ENCODE results near the gene ZW10. TPM values are rescaled to one million over a fixed set of nuclear protein-coding genes. Genes with fewer than 3 reads are reported as not detected.
"Not testable (repeated sequence)": the region's sequence is repeated elsewhere in the genome, so short reads cannot be mapped to it uniquely, and the experiment has no call there.

Gene ZW10
- total RNA-seq, 1 experiment from 2014 or later = 18.9 TPM

DNA sequence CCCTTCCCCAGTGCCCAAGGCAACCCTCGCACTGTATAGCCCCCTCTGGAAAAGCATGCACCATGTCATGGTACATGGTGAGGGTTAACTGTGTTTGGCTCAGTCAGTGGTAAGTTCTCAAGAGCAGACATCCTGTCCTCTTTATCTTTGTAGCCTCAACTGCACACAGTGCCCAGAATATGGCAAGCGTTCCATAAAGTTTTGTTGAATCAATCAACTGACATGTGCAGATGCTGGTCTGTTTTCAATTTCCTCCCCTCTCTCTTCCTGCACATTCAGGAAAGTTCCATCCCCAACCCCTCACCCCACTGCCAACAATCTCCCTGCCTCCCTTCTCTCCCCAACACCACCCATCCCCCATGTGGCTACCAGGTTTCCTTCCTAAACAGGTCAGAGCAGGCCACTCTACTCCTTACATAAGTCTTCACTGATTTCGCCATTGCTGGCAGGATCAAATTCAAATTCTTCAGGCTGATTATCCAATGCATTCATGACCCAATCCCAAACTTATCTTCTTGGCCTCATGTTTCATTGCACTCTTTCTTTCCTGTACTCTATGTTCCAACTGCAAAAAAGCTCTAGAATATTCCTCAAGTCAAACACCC is 51.9 kb downstream of the ZW10 start:
- ChIA-PET CTCF (interaction anchor here (0.6 to 1.2 kb wide), 2 partner anchors 9 to 185 kb away, joined by 3 to 5 read pairs; no protein-coding TSS in a partner anchor), POLR2A (no interaction called here)
- no peak for ATAC-seq
- no peak for DNase-seq (ENCODE audit: low spot score)
- TF ChIP-seq NR2C2 (CRISPR knock-in tag; IDR thresholded peaks at IDR 0.05) (no peak), ELF4 (CRISPR knock-in tag; IDR thresholded peaks at IDR 0.05; ENCODE audit: low read depth) (no peak), IRF1 (CRISPR knock-in tag; IDR thresholded peaks at IDR 0.05) (no peak)
- Mint-ChIP-seq H3K27ac (no peak overlapping the region), H3K36me3 (no peaks in the 10 kb centered on the region; the same call in 1 of the 2 replicates), H3K27me3 (ENCODE audit: low read depth) (no peaks in the 10 kb centered on the region), H3K4me1 (peaks cover 6% of the 10 kb centered on the region; the same call in 1 of the 2 replicates), H3K9me3 (peaks cover 18% of the 10 kb centered on the region), H3K4me3 (no peak overlapping the region)

DNA sequence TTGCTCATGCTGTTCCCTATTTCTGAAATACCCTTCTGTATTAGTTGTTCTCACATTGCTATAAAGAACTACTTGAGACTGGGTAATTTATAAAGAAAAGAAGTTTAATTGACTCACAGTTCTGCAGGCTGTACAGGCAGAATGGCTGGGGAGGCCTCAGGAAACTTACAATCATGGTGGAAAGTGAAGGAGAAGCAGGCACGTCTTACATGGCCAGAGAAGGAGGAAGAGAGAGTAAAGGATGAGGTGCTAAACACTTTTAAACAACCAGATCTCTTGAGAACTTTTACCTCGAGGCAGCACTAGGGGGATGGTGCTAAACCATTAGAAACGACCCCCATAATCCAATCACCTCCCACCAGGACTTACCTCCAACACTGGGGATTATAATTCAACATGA is 53.0 kb downstream of the ZW10 start:
- H3K4me1 Mint-ChIP-seq; POLR2A ChIA-PET; ATAC-seq; H3K4me3 Mint-ChIP-seq; H3K36me3 Mint-ChIP-seq; CTCF ChIA-PET; H3K27ac Mint-ChIP-seq; H3K27me3 Mint-ChIP-seq (ENCODE audit: low read depth); DNase-seq (ENCODE audit: low spot score): not testable (repeated sequence)
- H3K9me3 Mint-ChIP-seq = peaks cover 18% of the 10 kb centered on the region

DNA sequence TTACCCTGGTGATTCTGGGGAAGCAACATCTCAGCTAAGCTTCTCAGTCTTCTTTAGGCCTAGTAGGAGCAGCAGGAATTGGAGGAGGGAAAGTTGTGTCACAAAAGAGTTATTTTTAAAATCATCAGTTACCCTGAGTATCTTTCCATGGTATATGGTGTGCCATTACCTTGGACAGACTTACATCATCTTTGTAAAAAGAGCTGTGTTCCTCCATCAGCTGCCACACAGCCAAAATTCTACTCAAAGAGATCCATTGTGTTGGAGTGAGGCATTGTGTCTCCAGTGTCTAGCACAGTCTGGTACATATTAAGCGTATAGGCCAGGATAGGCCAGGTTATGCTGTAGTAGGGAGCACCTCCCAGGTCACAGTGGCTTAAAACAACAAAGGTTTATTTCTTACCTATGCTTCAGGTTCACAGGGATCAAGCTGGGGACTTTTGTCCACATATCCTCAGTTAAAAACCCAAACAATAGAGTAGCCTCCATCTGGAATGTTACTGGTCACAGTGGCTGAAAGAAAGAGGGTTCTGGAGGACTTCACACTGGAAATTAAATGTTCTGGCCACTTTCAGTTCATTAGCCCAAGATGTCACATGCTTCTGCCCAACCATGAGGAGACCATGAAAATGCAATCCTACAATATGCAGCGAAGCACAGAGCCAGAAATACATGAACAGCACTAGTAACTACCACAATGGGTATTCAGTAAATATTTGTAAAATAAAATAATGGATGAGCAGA is 57.4 kb downstream of the ZW10 start:
- POLR2A ChIA-PET = no interaction called here
- no peak overlapping the region for H3K4me3 Mint-ChIP-seq
- TF ChIP-seq JAZF1 (CRISPR knock-in tag; IDR thresholded peaks at IDR 0.05) (no peak), ZNF281 (CRISPR knock-in tag; IDR thresholded peaks at IDR 0.05) (no peak), TEAD4 (CRISPR knock-in tag; IDR thresholded peaks at IDR 0.05) (no peak), TCF7 (CRISPR knock-in tag; IDR thresholded peaks at IDR 0.05; ENCODE audit: low read depth) (no peak), FOXJ3 (CRISPR knock-in tag; IDR thresholded peaks at IDR 0.05; ENCODE audit: borderline replicate concordance) (no peak)
- H3K4me1 Mint-ChIP-seq = no peaks in the 10 kb centered on the region
- peaks cover 8% of the 10 kb centered on the region; the same call in 1 of the 2 replicates for H3K36me3 Mint-ChIP-seq
- DNase-seq (ENCODE audit: low spot score) (no peak), ATAC-seq (no peak)
- peaks cover 26% of the 10 kb centered on the region for H3K9me3 Mint-ChIP-seq
- CTCF ChIA-PET = interaction anchor here (0.7 to 1.2 kb wide), 2 partner anchors 14 to 176 kb away, joined by 3 to 4 read pairs; no protein-coding TSS in a partner anchor
- no peaks in the 10 kb centered on the region for H3K27me3 Mint-ChIP-seq (ENCODE audit: low read depth)
- no peak overlapping the region for H3K27ac Mint-ChIP-seq

- no peak for ATAC-seq
- POLR2A ChIA-PET = no interaction called here
Measured at GRCh38 chr11:113715273-113715672, 58.2 kb downstream of the ZW10 start.

More at GRCh38 chr11:113715273-113715672, 58.2 kb downstream of the ZW10 start:
- TF ChIP-seq GTF2I (CRISPR knock-in tag; conservative IDR thresholded peaks at IDR 0.05) (no peak), E2F1 (CRISPR knock-in tag; IDR thresholded peaks at IDR 0.05) (no peak)
- Mint-ChIP-seq H3K9me3 (peaks cover 23% of the 10 kb centered on the region), H3K4me1 (no peaks in the 10 kb centered on the region), H3K27me3 (ENCODE audit: low read depth) (no peaks in the 10 kb centered on the region), H3K27ac (no peak overlapping the region), H3K4me3 (no peak overlapping the region), H3K36me3 (peaks cover 8% of the 10 kb centered on the region; the same call in 1 of the 2 replicates)
- DNase-seq (ENCODE audit: low spot score) = no peak
- CTCF ChIA-PET = interaction anchor here (1.3 kb wide), 1 partner anchor 148 kb away, joined by 3 read pairs; no protein-coding TSS in a partner anchor

Measured in WTC11 (cell line).